IPS DF 4.7 (cell line): Measurements from ENCODE around the gene RAB6B.

Experiments used
- DNase-seq: peaks from one replicate; pipeline ENCODE4 v3.0.0-alpha.2; 2013; ENCODE audit warnings: low spot score; ENCODE audit errors: extremely low read depth

RAB6B gene

DNA sequence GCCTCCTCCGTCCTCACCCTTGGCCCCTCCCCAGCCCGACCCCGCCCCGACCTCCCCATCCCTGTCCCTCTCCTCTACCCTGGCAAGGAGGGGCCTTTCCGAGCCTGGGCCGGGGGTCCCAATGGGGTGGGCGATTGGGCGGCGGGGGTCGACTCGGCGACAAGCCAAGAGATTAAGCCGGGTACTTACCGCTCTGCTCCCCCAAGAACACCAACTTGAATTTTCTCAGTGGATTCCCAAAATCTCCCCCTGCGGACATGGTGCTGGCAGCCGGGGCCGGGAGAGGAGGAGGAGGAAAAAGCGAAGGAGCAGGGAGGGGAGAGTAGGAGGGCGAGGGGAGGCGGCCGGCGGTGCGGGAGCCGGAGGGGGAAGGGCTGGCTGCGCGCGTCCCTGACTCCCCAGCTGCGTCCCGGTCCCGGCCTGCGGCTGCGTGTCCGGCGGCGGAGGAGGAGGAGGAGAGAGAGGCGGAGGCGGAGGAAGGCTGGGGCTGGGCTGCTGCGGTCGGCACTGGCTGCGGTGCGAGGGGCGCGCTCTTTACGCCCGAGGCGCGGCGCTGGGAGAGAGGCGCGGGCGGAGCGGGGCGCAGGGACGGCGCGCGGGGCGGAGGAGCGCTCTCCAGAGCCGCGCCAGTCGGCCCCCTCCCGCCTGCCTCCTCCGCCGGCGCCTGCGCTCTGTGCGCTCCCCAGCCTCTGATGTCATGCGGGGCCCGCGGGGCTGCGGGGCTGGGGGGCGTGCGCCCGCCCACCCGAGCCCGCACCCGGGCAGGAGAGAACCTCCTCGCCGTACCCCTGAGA, at the start of gene RAB6B:
TSS of gene RAB6B (minus strand) at position 675 of the 794 bp plus-strand sequence. CDS start at position 259, 416 bp downstream.
- no peak for DNase-seq

DNA sequence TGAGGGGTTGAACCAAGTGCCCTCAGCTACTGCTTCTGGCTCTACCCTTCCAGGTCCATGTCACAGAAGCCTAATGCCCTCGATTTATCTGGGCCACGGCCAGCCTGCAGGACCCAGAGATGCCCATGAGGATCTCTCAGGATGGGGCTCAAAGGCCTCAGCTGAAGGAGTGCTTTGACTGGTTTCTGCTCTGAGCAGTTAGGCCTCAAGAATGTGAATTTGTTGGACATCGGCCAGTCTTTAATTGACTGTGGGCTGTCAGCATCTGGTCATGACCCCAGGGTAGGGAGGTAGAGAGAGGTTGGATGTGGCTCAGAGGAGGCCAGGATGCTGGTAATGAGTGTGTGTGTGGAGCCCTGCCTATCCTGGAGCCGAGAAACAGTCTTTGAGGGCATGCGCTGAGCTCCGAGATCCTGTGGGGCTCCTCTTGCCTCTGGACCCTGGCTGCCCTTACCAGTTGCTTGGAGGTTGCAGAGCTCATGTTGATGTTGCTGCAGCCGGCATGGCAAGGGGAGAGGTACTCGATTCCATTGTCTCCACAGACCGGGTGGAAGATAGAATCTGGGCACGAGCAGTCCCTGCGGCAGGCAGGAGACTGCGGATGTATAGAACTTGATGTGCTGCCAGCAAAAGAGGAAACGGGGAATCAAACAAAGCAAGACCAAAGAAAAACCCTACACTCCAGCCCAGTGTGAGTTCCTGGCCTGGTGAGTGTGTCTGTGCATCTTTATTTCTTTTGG, 49.1 kb upstream of the RAB6B start:
- DNase-seq, result no peak

DNA sequence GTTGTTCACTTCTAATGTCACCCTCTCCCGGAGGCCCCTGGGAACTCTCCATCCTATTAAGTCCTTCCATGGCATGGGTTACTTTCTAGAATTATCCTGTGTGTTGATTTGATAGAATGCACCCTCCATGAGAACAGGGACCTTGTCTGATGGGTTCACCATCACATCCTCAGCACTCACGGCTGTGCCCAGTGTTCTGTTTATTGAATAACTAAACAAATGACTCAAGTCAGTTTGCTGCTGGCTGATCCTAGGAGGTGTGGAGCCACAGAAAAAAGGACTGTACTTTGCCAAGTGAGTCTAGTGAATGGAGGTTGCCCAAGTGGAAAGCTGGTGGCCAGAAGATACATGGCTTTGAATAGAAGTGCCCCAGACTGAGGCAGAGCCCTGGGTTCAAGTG, 48.5 kb upstream of the RAB6B start:
- DNase-seq, result no peak

DNA sequence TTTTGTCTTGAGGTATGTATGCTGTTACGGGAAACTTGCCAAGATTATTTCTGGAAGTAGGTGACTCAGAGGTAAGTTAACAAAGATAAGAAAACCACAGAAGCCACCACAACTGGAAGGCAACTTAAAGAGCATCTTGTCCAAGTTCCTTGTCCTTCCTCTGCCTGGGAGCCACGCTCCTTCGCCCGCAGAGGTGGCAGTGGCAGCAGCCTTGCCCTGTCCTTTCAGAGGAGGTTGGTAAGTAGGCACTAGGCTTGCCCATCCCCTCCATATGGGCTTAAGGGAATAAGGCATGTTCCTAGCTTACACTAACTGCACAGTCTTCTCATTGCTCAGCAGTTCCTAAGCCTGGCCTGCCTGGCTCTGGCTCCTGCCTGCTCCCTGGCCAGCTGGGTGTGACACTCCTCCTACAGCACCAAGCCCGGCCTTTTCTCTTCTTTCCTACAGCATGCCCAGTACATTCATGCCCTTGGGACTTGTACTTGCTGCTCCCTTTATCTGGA, 48.0 kb upstream of the RAB6B start:
- DNase-seq, result no peak

DNA sequence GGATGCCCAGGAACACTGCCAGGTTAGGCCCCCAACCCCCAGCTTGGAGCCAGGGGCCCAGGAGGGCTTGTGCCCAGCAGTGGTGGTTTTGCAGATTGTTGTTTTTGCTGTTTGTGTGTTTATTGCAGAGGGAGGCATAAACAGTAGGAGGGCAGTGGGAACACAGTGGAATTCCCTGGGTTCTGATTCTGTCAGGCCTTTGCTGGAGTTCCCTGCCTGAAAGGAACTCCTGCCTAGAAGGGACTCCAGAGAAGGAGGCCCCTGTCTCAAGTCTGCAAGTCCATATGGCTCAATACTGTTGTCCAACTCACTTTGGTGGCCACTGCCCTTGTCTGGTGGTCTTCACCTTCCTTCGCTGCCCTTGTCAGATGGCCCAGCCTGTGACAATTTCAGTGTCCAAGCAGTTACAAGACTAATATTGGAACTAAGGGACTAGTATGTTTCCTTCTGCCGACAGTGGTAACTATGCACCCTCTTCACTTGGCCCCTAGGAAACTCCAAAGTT, 47.4 kb upstream of the RAB6B start:
- no peak for DNase-seq

DNA sequence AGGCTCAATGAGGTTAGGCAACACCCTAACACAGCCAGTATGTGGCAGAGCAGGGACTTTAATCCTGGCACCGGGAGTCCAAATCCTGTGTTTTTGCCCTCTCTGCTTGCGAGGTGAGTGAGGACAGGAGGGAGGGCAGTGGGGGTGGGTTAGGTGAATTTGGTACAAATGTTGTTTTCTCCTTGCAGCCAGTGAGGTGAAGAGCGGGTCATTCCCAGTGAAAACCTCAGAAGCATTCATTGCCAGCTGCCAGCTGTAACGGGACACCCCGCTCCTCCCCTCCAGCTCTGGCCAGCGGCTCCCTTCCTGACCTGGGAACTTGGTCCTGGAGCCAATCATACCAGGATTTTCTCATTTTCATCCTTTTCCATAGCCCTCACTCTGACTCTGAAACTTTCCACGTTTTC, 45.7 kb upstream of the RAB6B start:
- no peak for DNase-seq

DNA sequence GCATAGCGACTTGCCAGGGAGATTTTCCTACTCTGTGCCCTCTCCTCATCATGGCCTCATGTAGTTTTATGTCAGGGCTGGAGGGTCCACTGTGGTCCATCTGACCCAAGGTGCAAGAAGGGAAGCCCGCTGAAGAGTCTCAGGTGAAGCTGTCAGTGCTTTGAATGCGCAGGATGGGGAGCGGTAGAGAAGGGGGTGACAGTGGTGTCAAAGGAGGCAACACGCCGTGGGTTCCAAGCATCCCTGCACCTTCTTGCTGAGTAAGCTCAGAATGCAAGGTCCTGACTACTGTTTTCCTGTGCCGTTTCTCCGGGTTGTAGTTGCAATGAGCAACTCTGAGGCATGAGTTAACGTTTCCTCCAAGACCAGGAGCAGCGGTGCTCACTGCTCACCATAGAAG, 44.9 kb upstream of the RAB6B start:
- no peak for DNase-seq

DNA sequence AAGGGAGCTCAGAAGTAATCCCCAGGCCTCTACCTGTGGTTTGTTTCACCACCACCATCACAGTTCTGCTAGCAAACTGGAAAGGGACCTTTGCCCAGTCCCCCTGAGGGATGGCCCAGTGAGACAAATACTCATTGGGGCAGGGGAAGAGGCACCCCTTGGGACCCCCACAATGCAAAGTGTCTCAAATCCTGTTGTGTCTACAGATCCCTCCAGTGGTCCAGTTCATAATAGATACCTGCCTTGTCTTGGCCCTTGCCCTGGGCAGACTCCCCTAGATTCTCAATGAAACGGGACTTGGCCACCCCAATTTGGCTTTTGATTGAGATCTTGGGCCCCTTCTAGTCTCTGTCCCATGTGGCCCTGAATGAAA, 43.8 kb upstream of the RAB6B start:
- DNase-seq, result no peak

DNA sequence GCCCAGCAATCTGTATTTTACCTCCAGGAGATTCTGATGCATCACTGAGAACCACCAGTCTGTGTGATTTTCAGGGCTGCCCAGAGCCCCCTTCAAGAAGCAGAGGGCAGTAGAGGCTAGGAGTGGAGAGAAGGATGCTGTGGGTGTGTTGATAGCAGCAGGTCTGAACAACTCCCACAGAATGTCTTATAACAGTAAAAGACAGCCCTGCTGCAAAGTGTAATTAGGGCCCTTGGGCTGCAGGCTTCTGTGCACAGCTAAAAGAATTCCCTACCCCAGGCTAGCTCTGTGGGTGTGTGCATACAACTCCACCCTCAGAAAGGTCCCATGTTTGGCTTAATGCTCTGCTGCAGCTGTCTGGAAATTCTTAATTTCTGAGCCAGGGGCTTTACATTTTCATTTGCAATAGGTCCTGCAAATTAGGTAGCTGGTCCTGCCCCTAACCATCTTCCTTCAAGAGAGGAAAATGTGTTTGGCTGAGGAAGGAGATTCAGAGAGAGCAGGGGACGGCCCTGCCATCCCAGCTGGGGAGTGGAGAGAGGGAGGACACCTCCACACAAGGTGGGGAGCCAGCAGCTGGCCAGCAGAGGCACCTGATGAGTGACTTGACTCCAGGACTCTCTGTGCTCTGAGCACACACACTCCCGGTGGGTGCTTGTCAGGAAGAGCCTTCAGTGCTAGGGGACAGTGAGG, 43.2 kb upstream of the RAB6B start:
- DNase-seq, result no peak

DNA sequence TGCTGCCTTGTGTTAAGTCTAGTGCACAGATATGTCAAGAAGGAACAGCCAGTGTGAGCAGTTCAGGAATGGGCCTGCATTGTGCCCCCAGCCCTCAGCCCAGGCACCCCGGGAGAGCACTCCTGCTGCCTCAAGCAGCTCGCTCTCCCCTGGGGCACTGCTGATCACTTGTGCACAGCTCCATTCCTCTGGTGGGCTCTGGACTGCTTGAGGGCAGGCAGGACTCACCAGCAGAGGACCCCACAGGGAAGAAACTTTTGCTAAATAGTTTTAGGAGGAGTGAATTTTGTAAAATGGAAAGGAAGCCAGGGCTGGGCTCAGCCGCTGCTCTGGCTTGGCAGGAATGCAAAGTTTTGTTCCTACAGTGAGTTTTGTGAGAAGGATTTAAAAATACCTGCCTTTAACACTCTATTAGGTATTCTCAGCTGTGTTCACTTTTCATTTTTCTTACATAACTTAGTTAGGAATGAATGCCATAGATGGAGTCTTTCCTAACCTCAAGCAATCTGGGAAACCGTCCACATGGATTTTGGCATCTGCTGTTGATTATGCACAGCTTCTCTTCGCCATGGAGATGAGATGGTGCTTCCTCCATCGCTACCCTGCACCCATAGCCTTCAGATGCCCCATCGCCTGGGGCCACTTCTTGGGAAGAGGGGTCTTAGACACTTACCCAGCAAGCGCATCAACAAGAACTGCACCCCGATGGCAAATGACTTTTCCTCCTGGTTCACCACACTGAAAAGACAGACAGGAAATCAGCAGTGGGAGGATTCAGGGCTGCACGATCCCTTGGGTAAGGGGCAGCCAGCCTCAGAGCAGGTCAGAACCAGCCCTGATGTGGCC, 42.3 kb upstream of the RAB6B start:
- no peak for DNase-seq

DNA sequence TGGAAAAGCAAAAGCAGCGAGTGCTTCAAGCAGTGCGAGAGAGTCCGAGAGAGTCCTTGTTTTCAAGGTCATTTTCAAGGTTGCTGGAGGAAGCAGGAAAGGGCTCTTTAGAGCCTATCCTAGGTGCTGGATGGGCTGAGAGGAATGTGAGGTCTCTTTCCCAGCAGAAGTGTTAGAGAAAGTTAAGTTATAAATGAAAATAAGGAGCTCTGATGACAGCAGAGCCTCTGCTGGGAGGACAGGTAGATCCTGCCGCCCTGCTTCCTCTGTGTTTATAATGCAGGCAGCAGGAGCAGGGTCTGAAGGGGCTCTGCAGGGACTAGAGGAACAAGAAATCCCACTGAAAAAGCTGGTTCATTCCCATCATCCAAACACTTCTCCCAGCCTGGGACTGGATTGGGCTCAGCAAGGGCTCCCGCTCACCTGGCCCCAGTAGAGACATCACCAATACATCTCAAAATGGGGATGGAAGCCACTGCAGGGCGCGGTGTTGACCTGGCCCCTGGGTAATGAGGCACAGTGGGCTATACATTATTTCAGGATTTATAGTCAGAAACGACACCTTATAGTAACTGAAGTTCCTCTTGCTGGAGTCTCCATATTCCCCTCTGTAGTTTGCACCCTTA, 41.5 kb upstream of the RAB6B start:
- no peak for DNase-seq

DNA sequence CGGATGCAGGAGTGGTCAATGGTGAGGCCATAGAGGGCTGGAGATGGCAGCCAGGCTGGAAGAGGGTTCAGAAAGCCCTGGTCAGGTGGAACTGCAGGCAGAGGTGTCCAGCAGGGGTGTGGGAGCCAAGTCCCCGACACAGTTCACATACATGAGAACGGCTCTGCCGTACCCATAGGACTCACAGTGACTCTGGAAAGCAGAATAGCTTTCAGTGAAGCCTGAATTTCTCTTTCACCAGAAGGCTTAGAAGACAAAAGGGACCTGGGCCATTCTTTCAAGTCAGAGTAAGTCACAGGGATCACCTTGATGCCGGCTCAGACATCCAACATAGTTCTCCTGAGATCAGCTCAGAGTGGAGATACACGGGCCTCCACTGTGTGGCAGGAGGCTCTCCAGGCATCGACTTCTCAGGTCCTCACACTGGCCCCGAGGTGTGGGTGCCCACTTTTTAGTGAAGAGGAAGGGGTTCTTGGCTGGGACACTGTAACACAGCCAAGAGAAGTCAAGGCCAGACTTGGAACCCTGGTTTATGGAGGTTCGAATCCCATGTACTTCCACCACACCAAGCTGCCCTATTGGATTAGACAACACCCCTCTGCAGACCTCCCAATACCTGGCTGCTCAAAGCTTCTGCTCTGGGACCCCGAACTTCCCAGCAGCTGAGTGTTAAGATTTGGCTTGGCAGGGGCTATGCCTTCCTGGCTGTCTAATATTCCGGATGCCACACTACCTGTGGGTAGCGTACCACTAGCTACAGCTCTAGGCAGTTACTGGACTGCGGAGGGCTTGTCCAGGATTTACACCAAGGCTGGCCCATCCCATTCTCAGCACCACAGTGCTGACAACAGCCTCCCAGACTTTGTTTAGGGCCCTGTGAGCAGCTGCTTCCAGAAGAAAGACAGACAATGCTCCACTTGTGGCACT, 40.4 kb upstream of the RAB6B start:
- no peak for DNase-seq

DNA sequence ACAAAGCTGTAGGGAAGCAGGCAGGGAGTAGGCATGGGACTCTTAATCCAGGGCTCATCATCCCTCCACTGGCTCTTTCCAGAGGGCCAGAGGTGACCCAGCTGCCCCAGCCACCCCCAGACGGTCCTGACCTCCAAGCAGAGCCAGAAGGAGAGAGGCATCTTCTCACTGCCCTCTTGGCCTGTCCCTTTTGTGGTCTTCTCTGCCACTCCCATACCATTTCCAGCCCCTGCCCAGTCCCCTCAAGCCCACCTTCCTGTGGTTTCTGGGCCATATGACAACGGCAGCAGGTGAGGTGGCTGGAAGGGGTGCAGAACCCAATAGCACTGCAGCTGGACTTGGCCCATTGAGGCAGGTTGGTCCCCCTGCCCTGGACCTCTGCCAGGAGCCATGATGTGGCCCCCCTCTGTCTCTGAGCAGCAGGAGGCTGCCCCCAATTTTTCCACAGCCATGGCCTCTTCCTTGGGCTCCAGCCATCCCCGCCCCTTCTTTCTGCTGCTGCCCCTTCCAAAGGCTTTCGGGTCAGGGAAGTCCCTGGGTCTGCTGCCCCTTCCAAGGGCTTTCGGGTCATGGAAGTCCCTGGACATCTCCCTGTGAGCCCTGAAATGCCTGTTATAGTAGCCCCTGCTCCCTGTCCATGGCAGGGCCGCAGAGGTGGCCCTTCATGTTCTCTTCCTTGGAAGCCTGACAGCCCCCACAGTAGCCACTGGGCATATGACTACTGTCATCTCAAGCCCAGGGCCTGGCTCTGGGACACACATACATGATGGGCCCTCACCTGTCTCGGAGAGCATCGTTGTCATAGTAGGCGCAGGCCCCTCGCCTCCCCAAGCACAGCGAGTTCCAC, 39.5 kb upstream of the RAB6B start:
- DNase-seq, result no peak

DNA sequence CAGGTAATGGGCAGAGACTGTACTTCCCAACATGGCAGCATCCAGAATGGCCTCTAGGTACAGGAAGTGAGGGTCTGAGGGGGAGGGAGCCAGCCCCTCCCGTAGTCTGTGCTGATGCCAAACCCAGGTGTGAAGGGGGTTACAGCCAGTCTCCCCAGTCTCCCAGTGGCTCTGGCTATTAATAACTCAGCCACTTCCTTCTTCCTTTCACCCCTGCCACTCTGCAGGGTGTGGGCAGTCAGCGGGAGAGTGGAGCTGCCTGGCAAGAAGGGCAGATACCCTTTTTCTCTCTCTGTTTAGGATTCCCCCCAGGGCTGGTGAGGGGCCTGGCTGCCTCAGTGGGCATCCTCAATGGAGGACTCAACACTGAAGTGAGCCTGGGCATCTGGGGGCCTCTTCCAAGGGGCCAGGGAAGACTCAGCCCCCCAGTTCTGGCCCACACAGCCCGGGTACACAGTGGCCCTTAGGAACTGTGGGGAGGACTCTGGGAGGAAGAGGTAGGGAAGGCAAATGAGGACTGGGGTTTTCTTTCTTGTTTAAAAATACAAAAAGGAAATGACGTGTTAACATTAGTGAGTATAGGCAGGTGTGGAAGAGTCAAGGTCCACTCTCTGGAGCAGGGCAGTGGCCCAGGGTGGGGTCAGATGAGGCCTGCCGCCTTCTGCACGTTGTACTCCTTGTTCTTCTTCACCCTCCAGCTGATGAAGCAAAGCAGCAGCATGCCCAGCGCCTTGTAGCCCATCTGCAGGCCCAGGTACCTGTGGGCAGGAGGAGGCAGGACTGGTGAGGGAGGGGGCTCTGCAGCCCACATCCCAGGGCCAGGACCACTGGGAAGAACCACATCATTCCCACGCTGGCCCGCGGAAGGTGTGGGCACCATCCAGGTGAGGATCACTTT, 38.6 kb upstream of the RAB6B start:
- no peak for DNase-seq

DNA sequence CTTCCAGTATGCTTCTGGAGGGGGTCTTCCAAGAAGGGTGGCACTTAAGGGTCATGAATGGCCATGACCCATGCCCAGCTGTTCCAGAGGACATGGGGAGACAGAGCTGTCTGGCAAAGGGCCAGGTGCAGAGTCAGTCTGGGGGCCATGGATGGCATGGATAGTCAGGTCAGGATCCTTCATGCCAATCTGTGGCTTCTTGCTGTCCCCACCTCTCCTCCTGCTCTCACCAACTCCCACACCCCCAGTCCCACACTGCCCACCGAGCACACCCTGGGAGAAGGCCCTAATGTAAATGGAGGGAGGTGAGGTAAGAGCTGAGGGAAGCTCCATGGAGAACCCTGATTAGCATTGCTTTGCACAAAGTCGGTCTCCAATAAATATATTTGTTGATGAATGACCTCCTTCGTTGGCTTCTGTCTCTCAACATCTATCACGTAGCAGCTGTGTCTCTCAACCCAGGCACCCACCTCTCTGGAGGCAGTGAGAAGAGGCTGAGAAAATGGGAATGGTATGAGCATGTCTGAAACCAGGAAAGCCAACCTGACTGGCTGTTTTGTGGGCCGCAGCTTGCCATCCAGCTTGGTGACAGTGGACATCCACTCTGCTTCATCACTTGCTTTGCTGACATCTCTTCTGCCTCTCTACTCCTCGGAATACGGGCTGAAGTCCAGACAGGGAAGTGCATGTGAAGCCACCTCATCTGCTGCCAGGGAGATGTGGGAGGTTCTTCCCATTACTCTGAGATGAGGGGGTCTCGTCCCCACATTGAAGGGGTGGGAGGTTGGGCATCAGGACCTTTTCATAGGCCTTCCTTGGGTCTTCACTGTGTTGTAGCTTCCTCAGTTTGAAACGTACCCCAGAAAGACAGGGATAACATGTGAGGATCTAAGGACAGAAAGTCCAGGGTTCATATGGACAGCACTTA, 37.7 kb upstream of the RAB6B start:
- DNase-seq, result no peak

DNA sequence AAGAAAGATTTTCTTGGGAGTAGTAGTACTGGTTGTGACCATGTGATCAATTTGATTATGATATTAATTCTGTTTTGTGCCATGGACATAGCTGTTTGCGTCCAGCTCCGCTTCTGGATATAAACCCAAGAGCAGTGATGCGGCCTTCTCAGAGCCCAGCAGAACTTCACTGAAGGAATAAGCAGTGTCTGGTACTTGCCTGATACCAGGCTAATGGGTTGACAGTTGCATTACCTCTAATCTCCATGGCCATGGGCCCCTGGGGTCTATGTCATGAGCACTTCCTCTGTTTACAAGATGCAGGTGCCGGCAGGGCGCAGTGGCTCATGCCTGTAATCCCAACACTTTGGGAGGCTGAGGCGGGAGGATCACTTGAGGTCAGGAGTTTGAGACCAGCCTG, 36.3 kb upstream of the RAB6B start:
- DNase-seq, result no peak
